MM.1S (cell line): Measurements from ENCODE around the gene NTN5.
A peak's percentile ranks its signal among the peaks of the same experiment; 100 is the strongest.

Experiments
- DNase-seq: peaks from one replicate; pipeline ENCODE4 v3.0.0-alpha.2; 2015
- H2AFZ ChIP-seq: fragments of 300-600 bp; sonication (generic); 2 replicates; pipeline ENCODE4 v1.6.0; 2016; ENCODE audit warnings: antibody characterized with exemption, low read length
- H3F3A ChIP-seq: fragments of 300-600 bp; sonication (generic); 2 replicates; pipeline ENCODE4 v1.6.1; 2016; ENCODE audit warnings: mild to moderate bottlenecking, antibody characterized with exemption, low read length, moderate library complexity, mixed read lengths; ENCODE audit not compliant: insufficient read depth
- H3K27ac ChIP-seq: fragments of 300-600 bp; sonication (generic); 2 replicates; pipeline ENCODE4 v1.5.1; 2016; ENCODE audit warnings: mild to moderate bottlenecking, low read length
- H3K27me3 ChIP-seq: fragments of 300-600 bp; sonication (generic); replicated peaks from 2 replicates; pipeline ENCODE4 v1.6.0; 2016; ENCODE audit warnings: low read length; ENCODE audit not compliant: insufficient read depth
- H3K36me3 ChIP-seq: fragments of 300-600 bp; sonication (generic); replicated peaks from 2 replicates; pipeline ENCODE4 v1.6.1; 2016; ENCODE audit warnings: mild to moderate bottlenecking, low read length, mixed read lengths; ENCODE audit not compliant: insufficient read depth
- H3K4me1 ChIP-seq: fragments of 300-600 bp; sonication (generic); 2 replicates; pipeline ENCODE4 v1.6.1; 2016; ENCODE audit warnings: low read length, mixed read lengths
- H3K4me2 ChIP-seq: fragments of 300-600 bp; sonication (generic); 2 replicates; pipeline ENCODE4 v1.6.0; 2016; ENCODE audit warnings: low read depth, low read length
- H3K4me3 ChIP-seq: fragments of 300-600 bp; sonication (generic); 2 replicates; pipeline ENCODE4 v1.5.1; 2016; ENCODE audit warnings: low read length, mixed read lengths
- H3K79me2 ChIP-seq: fragments of 300-600 bp; sonication (generic); 2 replicates; pipeline ENCODE4 v1.6.1; 2016; ENCODE audit warnings: mixed run types, low read length, mixed read lengths
- H3K9ac ChIP-seq: fragments of 300-600 bp; sonication (generic); 2 replicates; pipeline ENCODE4 v1.6.1; 2016; ENCODE audit warnings: low read length, mixed read lengths
- H3K9me2 ChIP-seq: fragments of 300-600 bp; sonication (generic); replicated peaks from 2 replicates; pipeline ENCODE4 v1.6.1; 2016; ENCODE audit warnings: mild to moderate bottlenecking, low read length, mixed read lengths; ENCODE audit not compliant: insufficient read depth
- H3K9me3 ChIP-seq: fragments of 300-600 bp; sonication (generic); replicated peaks from 2 replicates; pipeline ENCODE4 v1.6.1; 2016; ENCODE audit warnings: mild to moderate bottlenecking, low read length, mixed read lengths; ENCODE audit not compliant: insufficient read depth
- H4K20me1 ChIP-seq: fragments of 300-600 bp; sonication (generic); 2 replicates; pipeline ENCODE4 v1.6.1; 2016; ENCODE audit warnings: mild to moderate bottlenecking, low read length, moderate library complexity, mixed read lengths; ENCODE audit not compliant: insufficient read depth
- CTCF ChIP-seq: fragments of 300-600 bp; sonication (generic); IDR thresholded peaks from 2 replicates; pipeline ENCODE4 v1.5.1; 2016; ENCODE audit warnings: antibody characterized with exemption, low read length, mixed read lengths
- EZH2 ChIP-seq: fragments of 300-600 bp; sonication (generic); optimal IDR thresholded peaks from 2 replicates; pipeline ENCODE3; 2017; ENCODE audit warnings: low read depth, mild to moderate bottlenecking, antibody characterized with exemption, low read length, mixed read lengths
- EZH2phosphoT487 ChIP-seq: fragments of 300-600 bp; sonication (generic); IDR thresholded peaks from 2 replicates; pipeline ENCODE4 v1.6.1; 2018; ENCODE audit warnings: antibody characterized with exemption, low read length

NTN5 gene

GRCh38 chr19:48636859-48637448, 35.9 kb downstream of the NTN5 start, which contains the start of gene DBP:
Gene DBP (minus strand): TSS chr19:48637379. CDS start chr19:48636994, 385 bp downstream.
- peak within 1 kb of the TSS; percentile 91 for H3K27ac ChIP-seq
- H4K20me1 ChIP-seq = no peaks in the 10 kb centered on the region
- H3F3A ChIP-seq = peaks cover 30% of the 10 kb centered on the region
- peak within 1 kb of the TSS; percentile 72 for H3K4me3 ChIP-seq
- H3K79me2 ChIP-seq = no peaks in the 10 kb centered on the region
- peaks cover 8% of the 10 kb centered on the region for H3K27me3 ChIP-seq
- peaks cover 32% of the 10 kb centered on the region for H3K4me1 ChIP-seq
- DNase-seq = no peak
- no peaks in the 10 kb centered on the region for H3K36me3 ChIP-seq
- peak within 1 kb of the TSS; percentile 95 for H3K4me2 ChIP-seq
- no peaks in the 10 kb centered on the region for H3K9me3 ChIP-seq
- peak within 1 kb of the TSS; percentile 75 for H3K9ac ChIP-seq
- H2AFZ ChIP-seq = peak within 1 kb of the TSS; percentile 84
- TF ChIP-seq EZH2 (no peak), CTCF (peak; percentile 14)
- H3K9me2 ChIP-seq = no peaks in the 10 kb centered on the region

DNA sequence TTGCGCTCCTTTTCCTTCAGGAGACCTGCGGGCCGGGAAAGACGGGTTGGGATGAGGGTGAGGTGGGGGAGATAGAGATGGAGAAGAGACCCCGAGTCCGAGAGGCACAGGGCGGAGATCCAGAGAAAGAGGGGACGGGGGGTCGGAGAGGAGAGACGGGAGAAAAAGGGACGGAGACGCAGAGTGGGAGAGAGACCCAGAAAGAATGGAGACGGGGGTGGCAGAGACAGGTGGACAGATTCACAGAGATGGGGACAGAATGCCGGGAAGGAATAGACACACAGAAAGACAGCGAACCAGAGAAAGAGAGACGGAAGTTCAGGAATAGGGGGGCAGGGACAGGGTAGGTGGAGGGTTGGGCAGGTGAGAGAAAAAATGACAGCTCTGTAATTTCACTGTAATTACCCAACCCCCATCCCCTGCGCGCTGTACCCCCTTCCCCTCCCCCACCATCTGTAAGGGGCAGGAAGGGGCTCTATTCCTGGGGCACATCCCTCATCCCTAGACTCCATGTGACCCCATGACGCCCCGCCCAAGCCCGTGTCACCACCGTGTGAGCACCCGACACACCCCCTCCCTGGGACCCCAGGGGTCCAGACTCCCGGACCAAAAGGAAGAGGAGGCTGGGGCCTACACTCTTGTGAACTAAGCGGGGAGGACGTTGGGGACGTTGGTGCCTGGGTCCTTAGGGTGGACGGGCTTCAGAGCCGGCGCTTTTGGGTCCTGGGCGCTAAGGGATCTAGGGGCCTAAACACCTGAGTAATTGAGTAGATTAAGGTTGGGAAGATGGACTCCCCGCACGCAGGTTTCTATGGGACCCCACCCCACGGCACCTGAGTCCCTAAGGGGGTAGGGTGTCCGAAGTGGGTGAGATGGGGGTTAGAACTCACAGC, 36.6 kb downstream of the NTN5 start:
- no peak for DNase-seq
- H3K4me1 ChIP-seq = peaks cover 32% of the 10 kb centered on the region

GRCh38 chr19:48635263-48635965, 37.4 kb downstream of the NTN5 start:
- H3K4me2 ChIP-seq = peak overlapping the region; percentile 95
- peak overlapping the region; percentile 66 for H2AFZ ChIP-seq
- H4K20me1 ChIP-seq = no peaks in the 10 kb centered on the region
- H3K79me2 ChIP-seq = no peaks in the 10 kb centered on the region
- H3K4me3 ChIP-seq = peak overlapping the region; percentile 72
- peaks cover 32% of the 10 kb centered on the region for H3K4me1 ChIP-seq
- TF ChIP-seq EZH2phosphoT487 = no peak
- no peak for TF ChIP-seq CTCF
- no peak for TF ChIP-seq EZH2
- peak overlapping the region; percentile 72 for H3K9ac ChIP-seq
- H3K9me3 ChIP-seq = no peaks in the 10 kb centered on the region
- no peaks in the 10 kb centered on the region for H3K36me3 ChIP-seq
- H3K27me3 ChIP-seq = no peaks in the 10 kb centered on the region
- peaks cover 35% of the 10 kb centered on the region for H3F3A ChIP-seq
- DNase-seq = peak; percentile 73
- no peaks in the 10 kb centered on the region for H3K9me2 ChIP-seq
- H3K27ac ChIP-seq = peak overlapping the region; percentile 72

More for the DNA sequence above, 36.6 kb downstream of the NTN5 start:
- no peaks in the 10 kb centered on the region for H4K20me1 ChIP-seq
- H3K27me3 ChIP-seq = peaks cover 2% of the 10 kb centered on the region; the same call in 1 of the 2 replicates
- TF ChIP-seq CTCF (no peak), EZH2phosphoT487 (no peak), EZH2 (no peak)
- peak overlapping the region; percentile 72 for H3K4me3 ChIP-seq
- peak overlapping the region; percentile 66 for H2AFZ ChIP-seq
- H3F3A ChIP-seq = peaks cover 35% of the 10 kb centered on the region
- H3K9me2 ChIP-seq = no peaks in the 10 kb centered on the region
- peak overlapping the region; percentile 91; the same call in 1 of the 2 replicates for H3K27ac ChIP-seq
- no peaks in the 10 kb centered on the region for H3K36me3 ChIP-seq
- peak overlapping the region; percentile 72 for H3K9ac ChIP-seq
- H3K9me3 ChIP-seq = no peaks in the 10 kb centered on the region
- peak overlapping the region; percentile 95 for H3K4me2 ChIP-seq
- no peaks in the 10 kb centered on the region for H3K79me2 ChIP-seq
